Sciatic nerve (tissue), 2 donors: Measurements from ENCODE around the gene BLOC1S3. TPM values are rescaled to one million over a fixed set of nuclear protein-coding genes. Genes with fewer than 3 reads are reported as not detected.
"Not testable (repeated sequence)": the region's sequence is repeated elsewhere in the genome, so short reads cannot be mapped to it uniquely, and the experiment has no call there.

Experiments used
- ATAC-seq: fragments of 200-7000 bp; cut with Tn5 transposase; one replicate; pipeline ENCODE4 v1.9.1; 2020; ENCODE audit warnings: mild to moderate bottlenecking, moderate library complexity
- DNase-seq: peaks from one replicate; pipeline ENCODE4 v3.0.0-alpha.2; 2020; ENCODE audit warnings: low spot score
- intact Hi-C: fragments of 100-400 bp; cut with DNase I; formaldehyde crosslinking; loops from one replicate; pipeline ENCODE4 v1.14.2; 2022
- total RNA-seq: library from RNA; stranded (reverse); fragmentation: NEBNext Ultra II Directional; extraction: Animal tissue kit (Norgen Biotek cat#: 25700); gene quantifications from one replicate; pipeline ENCODE4 v1.2.1, GENCODE V29; 2021
- donor health status: DM: no; HTN: no; CAD: no.
- donor health status: DM: no; HTN: no; CAD: no.

BLOC1S3 gene
- total RNA-seq, 1 donor from 2014 or later = 13.0 TPM

- intact Hi-C loops = no loop called here
Measured at GRCh38 chr19:45213031-45213430, 34.4 kb downstream of the BLOC1S3 start.

GRCh38 chr19:45215391-45216191, 37.0 kb downstream of the BLOC1S3 start:
- DNase-seq (no peak), ATAC-seq (no peak)
- intact Hi-C loops = no loop called here

More at GRCh38 chr19:45213031-45213430, 34.4 kb downstream of the BLOC1S3 start:
- DNase-seq (no peak), ATAC-seq (no peak)

GRCh38 chr19:45216667-45217066, 38.1 kb downstream of the BLOC1S3 start:
- intact Hi-C loops = no loop called here
- peak; percentile 19 for ATAC-seq
- DNase-seq = no peak

- peak; percentile 17 for ATAC-seq
- intact Hi-C loops = no loop called here
- no peak for DNase-seq
Measured at GRCh38 chr19:45217193-45217956, 38.8 kb downstream of the BLOC1S3 start.

- no peak for ATAC-seq
- no peak for DNase-seq
- intact Hi-C loops = no loop called here
Measured at GRCh38 chr19:45217957-45218334, 39.4 kb downstream of the BLOC1S3 start.

GRCh38 chr19:45218426-45218825, 39.8 kb downstream of the BLOC1S3 start:
- no peak for ATAC-seq
- DNase-seq = no peak
- intact Hi-C loops = no loop called here

GRCh38 chr19:45218911-45219743, 40.5 kb downstream of the BLOC1S3 start:
- ATAC-seq (no peak), DNase-seq (no peak)
- intact Hi-C loops = no loop called here

GRCh38 chr19:45222724-45223123, 44.1 kb downstream of the BLOC1S3 start:
- intact Hi-C loops = no loop called here
- DNase-seq (no peak), ATAC-seq (no peak)

- intact Hi-C loops = no loop called here
- DNase-seq = no peak
- ATAC-seq = no peak
Measured at GRCh38 chr19:45223879-45224278, 45.3 kb downstream of the BLOC1S3 start.

GRCh38 chr19:45224645-45225044, 46.1 kb downstream of the BLOC1S3 start:
- DNase-seq (no peak), ATAC-seq (no peak)
- intact Hi-C loops = no loop called here

GRCh38 chr19:45229056-45229455, 50.5 kb downstream of the BLOC1S3 start:
- intact Hi-C loops, DNase-seq, ATAC-seq: not testable (repeated sequence)

Other genes with a start within 250 kb of the BLOC1S3 start
- gene APOC4, start 236.5 kb upstream of the BLOC1S3 start, total RNA-seq = not detected
- 4.2 TPM for gene APOC2, start 232.7 kb upstream of the BLOC1S3 start, total RNA-seq
- 105 TPM for gene CLPTM1, start 223.4 kb upstream of the BLOC1S3 start, total RNA-seq
- 27.4 TPM for gene RELB, start 177.3 kb upstream of the BLOC1S3 start, total RNA-seq
- 109 TPM for gene CLASRP, start 139.7 kb upstream of the BLOC1S3 start, total RNA-seq
- gene ZNF296, start 102.3 kb upstream of the BLOC1S3 start, total RNA-seq = 0.45 TPM
- gene GEMIN7, start 99.5 kb upstream of the BLOC1S3 start, total RNA-seq = 8.8 TPM
- gene PPP1R37, start 85.6 kb upstream of the BLOC1S3 start, total RNA-seq = 19.3 TPM
- gene NKPD1, start 17.8 kb upstream of the BLOC1S3 start, total RNA-seq = not detected
- 20.8 TPM for gene TRAPPC6A, start 547 bp upstream of the BLOC1S3 start, total RNA-seq
- gene EXOC3L2, start 66.6 kb downstream of the BLOC1S3 start, total RNA-seq = 4.9 TPM
- gene MARK4, start 72.5 kb downstream of the BLOC1S3 start, total RNA-seq = 37.5 TPM
- gene CKM, start 144.1 kb downstream of the BLOC1S3 start, total RNA-seq = not detected
- gene KLC3, start 162.0 kb downstream of the BLOC1S3 start, total RNA-seq = not detected
- 17.7 TPM for gene ERCC2, start 191.8 kb downstream of the BLOC1S3 start, total RNA-seq
- gene PPP1R13L, start 226.3 kb downstream of the BLOC1S3 start, total RNA-seq = 20.7 TPM
- gene POLR1G, start 227.9 kb downstream of the BLOC1S3 start, total RNA-seq = 2.3 TPM
- gene ERCC1, start 245.1 kb downstream of the BLOC1S3 start, total RNA-seq = 58.6 TPM